Tibial nerve (tissue), 4 donors: ENCODE results near the gene HEPN1.

Experiments
- EP300 ChIP-seq, 2 donors: sonication (generic); formaldehyde crosslinking; IDR thresholded peaks; one replicate each; pipeline ENCODE4 v1.6.1; 2017; ENCODE audit warnings: antibody characterized with exemption in 2 of 2, mild to moderate bottlenecking in 1 of 2
- POLR2A ChIP-seq, 2 donors: fragments of 450-650 bp; IDR thresholded peaks; one replicate each; pipeline ENCODE4 v1.6.1; 2017; ENCODE audit warnings: antibody characterized with exemption in 2 of 2, mild to moderate bottlenecking in 2 of 2, moderate library complexity in 2 of 2
- TF ChIP-seq, protein P1 (sequence below), 5 experiments: fragments of 200-600 bp in 3 of 5; fragments of 450-650 bp in 2 of 5; sonication (generic) in 3 of 5; IDR thresholded peaks; one replicate each; pipeline ENCODE4 v1.5.1; 2016 to 2019; ENCODE audit warnings: antibody characterized with exemption in 5 of 5, mild to moderate bottlenecking in 3 of 5, moderate library complexity in 2 of 5

DNA sequence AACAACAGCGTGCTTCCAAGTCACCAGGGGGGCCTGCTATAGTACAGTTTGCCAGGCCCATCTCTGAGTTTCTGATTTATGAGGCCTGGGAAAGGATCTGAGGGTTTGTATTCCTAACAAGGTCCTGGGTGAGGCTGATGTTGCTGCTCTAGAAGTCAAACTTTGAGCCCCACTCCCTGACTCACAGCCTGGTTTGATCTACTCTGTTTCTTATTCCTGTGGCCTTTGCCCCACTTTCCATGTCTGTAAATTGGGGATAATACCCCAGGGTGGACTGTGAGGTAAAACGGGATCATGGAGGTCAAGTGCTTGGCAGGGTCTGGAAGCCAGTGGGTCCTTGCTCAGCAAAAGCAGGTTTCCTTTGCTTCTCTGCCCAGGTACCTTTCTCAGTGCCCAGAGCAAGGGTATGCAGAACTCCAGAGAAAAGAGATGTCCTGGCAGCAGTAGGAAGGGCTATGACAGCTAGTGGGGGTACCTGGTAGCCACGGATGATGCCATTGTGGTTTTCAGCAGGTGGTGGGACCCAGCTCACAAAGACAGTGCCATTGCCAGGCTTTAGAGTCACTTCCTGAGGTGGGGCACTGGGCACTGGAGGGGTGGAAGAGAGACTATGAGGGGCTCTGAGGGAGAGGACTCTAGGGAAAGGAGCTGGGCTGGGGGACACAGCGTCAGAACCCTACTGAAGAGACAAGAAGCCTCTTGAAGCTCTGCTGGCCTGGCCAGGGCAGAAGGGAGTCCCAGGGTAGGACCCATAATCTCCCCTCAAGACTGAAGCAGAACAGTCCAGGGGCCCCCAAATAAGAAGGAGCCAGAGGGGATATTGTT lies 24.2 kb upstream of the HEPN1 start:
- TF ChIP-seq, protein P1, sequence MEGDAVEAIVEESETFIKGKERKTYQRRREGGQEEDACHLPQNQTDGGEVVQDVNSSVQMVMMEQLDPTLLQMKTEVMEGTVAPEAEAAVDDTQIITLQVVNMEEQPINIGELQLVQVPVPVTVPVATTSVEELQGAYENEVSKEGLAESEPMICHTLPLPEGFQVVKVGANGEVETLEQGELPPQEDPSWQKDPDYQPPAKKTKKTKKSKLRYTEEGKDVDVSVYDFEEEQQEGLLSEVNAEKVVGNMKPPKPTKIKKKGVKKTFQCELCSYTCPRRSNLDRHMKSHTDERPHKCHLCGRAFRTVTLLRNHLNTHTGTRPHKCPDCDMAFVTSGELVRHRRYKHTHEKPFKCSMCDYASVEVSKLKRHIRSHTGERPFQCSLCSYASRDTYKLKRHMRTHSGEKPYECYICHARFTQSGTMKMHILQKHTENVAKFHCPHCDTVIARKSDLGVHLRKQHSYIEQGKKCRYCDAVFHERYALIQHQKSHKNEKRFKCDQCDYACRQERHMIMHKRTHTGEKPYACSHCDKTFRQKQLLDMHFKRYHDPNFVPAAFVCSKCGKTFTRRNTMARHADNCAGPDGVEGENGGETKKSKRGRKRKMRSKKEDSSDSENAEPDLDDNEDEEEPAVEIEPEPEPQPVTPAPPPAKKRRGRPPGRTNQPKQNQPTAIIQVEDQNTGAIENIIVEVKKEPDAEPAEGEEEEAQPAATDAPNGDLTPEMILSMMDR (IDR thresholded peaks at IDR 0.05): no peak
- TF ChIP-seq POLR2A (IDR thresholded peaks at IDR 0.05) (no peak), EP300 (IDR thresholded peaks at IDR 0.05) (no peak)
